K562 (cell line): Measurements from ENCODE around the gene KDF1. TPM values are rescaled to one million over a fixed set of nuclear protein-coding genes. Genes with fewer than 3 reads are reported as not detected.

Experiments
- CBX5 ChIP-seq: IDR thresholded peaks from 2 replicates; pipeline ENCODE4 v1.6.1; 2014; ENCODE audit warnings: low read depth, borderline replicate concordance
- CHD4 ChIP-seq: fragments of 200-600 bp; sonication (generic); IDR thresholded peaks from 3 replicates; pipeline ENCODE4 v1.6.1; 2012; ENCODE audit warnings: low read depth, mild to moderate bottlenecking, mixed read lengths, low read length, inconsistent platforms; ENCODE audit not compliant: insufficient read depth, insufficient replicate concordance, poor library complexity, severe bottlenecking
- HDAC1 ChIP-seq, 2 experiments: fragments of 450-650 bp; IDR thresholded peaks; 2 replicates each; pipeline ENCODE4 v1.6.1; 2016 to 2017; ENCODE audit warnings: inconsistent platforms in 1 of 2, mild to moderate bottlenecking in 1 of 2, moderate library complexity in 1 of 2
- KLF16 ChIP-seq: IDR thresholded peaks from 2 replicates; pipeline ENCODE4 v1.6.1; 2016; ENCODE audit warnings: antibody characterized with exemption
- MAFK ChIP-seq: IDR thresholded peaks from 2 replicates; pipeline ENCODE4 v1.6.1; 2011; ENCODE audit warnings: low read length, improper control_type of control experiment
- MBD2 ChIP-seq: sonication (generic); IDR thresholded peaks from 2 replicates; pipeline ENCODE4 v1.6.1; 2016; ENCODE audit warnings: low read depth, borderline replicate concordance
- NFYB ChIP-seq: IDR thresholded peaks from 2 replicates; pipeline ENCODE4 v1.6.1; 2011; ENCODE audit warnings: mild to moderate bottlenecking, moderate library complexity; ENCODE audit not compliant: insufficient read length; ENCODE audit errors: extremely low read depth
- NONO ChIP-seq, 2 experiments: fragments of 200-400 bp in 1 of 2; fragments of 450-650 bp in 1 of 2; formaldehyde crosslinking in 1 of 2; IDR thresholded peaks; 2 replicates each; pipeline ENCODE4 v1.6.1; 2017; ENCODE audit warnings: low read depth in 2 of 2, mild to moderate bottlenecking in 2 of 2, moderate library complexity in 2 of 2, low read length in 1 of 2
- PURB ChIP-seq: sonication (generic); formaldehyde crosslinking; IDR thresholded peaks from 2 replicates; pipeline ENCODE4 v1.9.0; 2021; ENCODE audit warnings: low read depth, mild to moderate bottlenecking, missing genetic modification reagents
- RBM34 ChIP-seq: fragments of 200-400 bp; formaldehyde crosslinking; IDR thresholded peaks from 2 replicates; pipeline ENCODE4 v1.6.1; 2018; ENCODE audit warnings: low read length, borderline replicate concordance; ENCODE audit not compliant: insufficient read depth
- SMARCC2 ChIP-seq: fragments of 450-650 bp; IDR thresholded peaks from 2 replicates; pipeline ENCODE4 v1.6.1; 2017; ENCODE audit warnings: antibody characterized with exemption, moderate library complexity, mild to moderate bottlenecking, low read depth
- SRSF3 ChIP-seq: fragments of 200-400 bp; formaldehyde crosslinking; IDR thresholded peaks from 2 replicates; pipeline ENCODE4 v1.6.1; 2016; ENCODE audit warnings: mild to moderate bottlenecking, low read length, moderate library complexity; ENCODE audit not compliant: insufficient read depth
- TCFL5 ChIP-seq: fragments of 250-450 bp; sonication (Bioruptor Pico); conservative IDR thresholded peaks from 2 replicates; pipeline ENCODE4 v1.6.1; 2021; ENCODE audit warnings: mild to moderate bottlenecking, moderate library complexity, matching md5 sums
- TOE1 ChIP-seq, 2 experiments: fragments of 450-650 bp in 1 of 2; sonication (generic) in 1 of 2; formaldehyde crosslinking in 1 of 2; IDR thresholded peaks; 2 replicates each; pipeline versions ENCODE4 v1.7.1 to v1.8.0; 2016 to 2022; ENCODE audit warnings: borderline replicate concordance in 2 of 2, mild to moderate bottlenecking in 2 of 2, antibody characterized with exemption in 1 of 2, inconsistent platforms in 1 of 2, low read depth in 1 of 2, missing genetic modification reagents in 1 of 2, moderate library complexity in 1 of 2
- ZNF224 ChIP-seq: sonication (generic); formaldehyde crosslinking; IDR thresholded peaks from 2 replicates; pipeline ENCODE4 v1.8.0; 2022; ENCODE audit warnings: mild to moderate bottlenecking, missing genetic modification reagents
- ZNF311 ChIP-seq: fragments of 250-450 bp; sonication (Bioruptor Pico); IDR thresholded peaks from 2 replicates; pipeline ENCODE4 v1.4.0; 2020; ENCODE audit warnings: mild to moderate bottlenecking, moderate library complexity
- ZNF354B ChIP-seq: fragments of 250-450 bp; sonication (Bioruptor Pico); IDR thresholded peaks from 2 replicates; pipeline ENCODE4 v1.4.0; 2020
- ZNF551 ChIP-seq: fragments of 250-450 bp; sonication (Bioruptor Pico); IDR thresholded peaks from 2 replicates; pipeline ENCODE4 v1.5.0; 2021; ENCODE audit warnings: mild to moderate bottlenecking, moderate library complexity
- polyA plus RNA-seq, 8 experiments: library from polyadenylated mRNA; depleted of rRNA in 4 of 8; stranded (reverse) in 5 of 8; unstranded in 3 of 8; fragments of >200 nt; fragmentation: Nextera tagmentation in 2 of 8; fragmentation: Illumina TruSeq in 1 of 8; extraction: Ambion mirVana in 2 of 8; extraction: Trizol in 1 of 8; gene quantifications; 2 replicates each; pipeline versions ENCODE4 v1.2.1 to v1.2.3, GENCODE V29; 2011 to 2014; ENCODE audit warnings: inconsistent platforms in 1 of 8, missing spikeins in 1 of 8
- total RNA-seq, 7 experiments: library from RNA; depleted of rRNA in 6 of 7; stranded (reverse); fragments of >200 nt in 6 of 7; fragmentation: Illumina TruSeq in 2 of 7; extraction: Trizol in 2 of 7; gene quantifications; 2 replicates each; pipeline versions ENCODE4 v1.2.1 to v1.2.3, GENCODE V29; 2011 to 2021; ENCODE audit warnings: low replicate concordance in 1 of 7
- TF ChIP-seq, protein P1 (sequence below): fragments of 450-650 bp; conservative IDR thresholded peaks from 2 replicates; pipeline ENCODE4 v1.6.1; 2016; ENCODE audit warnings: missing genetic modification characterization, low read depth, mild to moderate bottlenecking, missing compliant biosample characterization, moderate library complexity
- TF ChIP-seq, protein P2 (sequence below): fragments of 450-650 bp; formaldehyde crosslinking; IDR thresholded peaks from 2 replicates; pipeline ENCODE4 v1.4.0; 2020; ENCODE audit warnings: mild to moderate bottlenecking, moderate library complexity
- TF ChIP-seq, protein P3 (sequence below): conservative IDR thresholded peaks from 2 replicates; pipeline ENCODE4 v1.6.1; 2011; ENCODE audit warnings: low read depth, mild to moderate bottlenecking, low read length; ENCODE audit not compliant: control insufficient read depth
- TF ChIP-seq, protein P4 (sequence below): sonication (generic); formaldehyde crosslinking; IDR thresholded peaks from 2 replicates; pipeline ENCODE4 v1.8.0; 2022; ENCODE audit warnings: missing genetic modification reagents, mild to moderate bottlenecking, moderate library complexity, borderline replicate concordance

Gene KDF1
- total and polyA plus RNA-seq, 9 of the 15 experiments (the other 6 are each of a cell fraction or from before 2014, with no cell fraction given) = 0.38 to 1.9 (median 0.83) TPM

DNA sequence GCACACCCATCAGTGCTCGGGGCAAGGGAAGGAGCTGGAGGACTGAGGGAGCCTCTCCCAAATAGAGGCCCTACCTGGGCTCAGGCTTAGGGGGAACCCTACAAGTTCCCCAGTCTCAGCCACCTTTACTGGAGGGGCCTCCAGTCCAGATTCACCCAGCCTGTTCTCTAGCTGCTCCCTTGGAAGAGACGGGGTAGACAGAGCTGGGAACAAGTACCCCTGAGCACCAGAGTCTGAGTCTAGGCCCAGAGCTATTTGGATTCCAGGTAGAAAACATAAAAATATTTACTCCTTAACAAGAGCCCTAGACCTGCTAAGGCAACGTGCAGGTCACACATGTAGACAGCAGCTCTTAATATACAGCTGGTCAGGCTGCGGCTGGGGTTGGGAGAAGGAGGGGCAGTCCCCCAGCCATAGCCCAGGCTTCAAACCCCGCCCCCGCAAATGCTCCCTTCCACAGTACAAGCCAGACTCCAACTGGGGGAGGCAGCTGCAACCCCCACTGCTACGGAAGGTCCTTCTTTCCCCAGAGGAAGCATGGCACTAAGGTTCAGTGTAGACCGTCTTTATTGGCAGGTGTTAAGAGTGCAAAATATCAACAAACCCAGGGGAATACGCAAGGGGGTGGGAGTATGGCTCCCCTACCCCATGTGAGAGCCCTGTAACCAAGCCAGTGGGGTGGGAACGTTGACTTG lies 44.4 kb upstream of the KDF1 start (continued):
- TF ChIP-seq MAFK = no peak
- no peak for TF ChIP-seq KLF16
- no peak for TF ChIP-seq PURB (CRISPR knock-in tag)
- TF ChIP-seq, protein P1, sequence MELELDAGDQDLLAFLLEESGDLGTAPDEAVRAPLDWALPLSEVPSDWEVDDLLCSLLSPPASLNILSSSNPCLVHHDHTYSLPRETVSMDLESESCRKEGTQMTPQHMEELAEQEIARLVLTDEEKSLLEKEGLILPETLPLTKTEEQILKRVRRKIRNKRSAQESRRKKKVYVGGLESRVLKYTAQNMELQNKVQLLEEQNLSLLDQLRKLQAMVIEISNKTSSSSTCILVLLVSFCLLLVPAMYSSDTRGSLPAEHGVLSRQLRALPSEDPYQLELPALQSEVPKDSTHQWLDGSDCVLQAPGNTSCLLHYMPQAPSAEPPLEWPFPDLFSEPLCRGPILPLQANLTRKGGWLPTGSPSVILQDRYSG = no peak
- peak in 1 of 2 experiments; percentile 33; a peak in 1 of 4 replicates for TF ChIP-seq HDAC1 (IDR thresholded peaks at IDR 0.05)
- TF ChIP-seq, protein P2, sequence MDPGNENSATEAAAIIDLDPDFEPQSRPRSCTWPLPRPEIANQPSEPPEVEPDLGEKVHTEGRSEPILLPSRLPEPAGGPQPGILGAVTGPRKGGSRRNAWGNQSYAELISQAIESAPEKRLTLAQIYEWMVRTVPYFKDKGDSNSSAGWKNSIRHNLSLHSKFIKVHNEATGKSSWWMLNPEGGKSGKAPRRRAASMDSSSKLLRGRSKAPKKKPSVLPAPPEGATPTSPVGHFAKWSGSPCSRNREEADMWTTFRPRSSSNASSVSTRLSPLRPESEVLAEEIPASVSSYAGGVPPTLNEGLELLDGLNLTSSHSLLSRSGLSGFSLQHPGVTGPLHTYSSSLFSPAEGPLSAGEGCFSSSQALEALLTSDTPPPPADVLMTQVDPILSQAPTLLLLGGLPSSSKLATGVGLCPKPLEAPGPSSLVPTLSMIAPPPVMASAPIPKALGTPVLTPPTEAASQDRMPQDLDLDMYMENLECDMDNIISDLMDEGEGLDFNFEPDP (CRISPR knock-in tag) = no peak
- TF ChIP-seq NONO (IDR thresholded peaks at IDR 0.05; ENCODE audit: low read depth in 2 of 2, low read length in 1 of 2) = no peak
- TF ChIP-seq MBD2 = no peak
- no peak for TF ChIP-seq ZNF354B (CRISPR knock-in tag)
- TF ChIP-seq TOE1 (IDR thresholded peaks at IDR 0.05; ENCODE audit: borderline replicate concordance) = no peak
- TF ChIP-seq TOE1 (CRISPR knock-in tag; IDR thresholded peaks at IDR 0.05; ENCODE audit: borderline replicate concordance, low read depth) = no peak
- no peak for TF ChIP-seq SMARCC2
- no peak for TF ChIP-seq CHD4
- no peak for TF ChIP-seq NFYB
- TF ChIP-seq CBX5 = no peak
- no peak for TF ChIP-seq ZNF311 (CRISPR knock-in tag)
- TF ChIP-seq, protein P3, sequence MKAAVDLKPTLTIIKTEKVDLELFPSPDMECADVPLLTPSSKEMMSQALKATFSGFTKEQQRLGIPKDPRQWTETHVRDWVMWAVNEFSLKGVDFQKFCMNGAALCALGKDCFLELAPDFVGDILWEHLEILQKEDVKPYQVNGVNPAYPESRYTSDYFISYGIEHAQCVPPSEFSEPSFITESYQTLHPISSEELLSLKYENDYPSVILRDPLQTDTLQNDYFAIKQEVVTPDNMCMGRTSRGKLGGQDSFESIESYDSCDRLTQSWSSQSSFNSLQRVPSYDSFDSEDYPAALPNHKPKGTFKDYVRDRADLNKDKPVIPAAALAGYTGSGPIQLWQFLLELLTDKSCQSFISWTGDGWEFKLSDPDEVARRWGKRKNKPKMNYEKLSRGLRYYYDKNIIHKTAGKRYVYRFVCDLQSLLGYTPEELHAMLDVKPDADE = no peak
- no peak for TF ChIP-seq RBM34
- TF ChIP-seq TCFL5 = no peak
- no peak for TF ChIP-seq ZNF551
- TF ChIP-seq, protein P4, sequence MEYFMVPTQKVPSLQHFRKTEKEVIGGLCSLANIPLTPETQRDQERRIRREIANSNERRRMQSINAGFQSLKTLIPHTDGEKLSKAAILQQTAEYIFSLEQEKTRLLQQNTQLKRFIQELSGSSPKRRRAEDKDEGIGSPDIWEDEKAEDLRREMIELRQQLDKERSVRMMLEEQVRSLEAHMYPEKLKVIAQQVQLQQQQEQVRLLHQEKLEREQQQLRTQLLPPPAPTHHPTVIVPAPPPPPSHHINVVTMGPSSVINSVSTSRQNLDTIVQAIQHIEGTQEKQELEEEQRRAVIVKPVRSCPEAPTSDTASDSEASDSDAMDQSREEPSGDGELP (CRISPR knock-in tag) = peak; percentile 90
- no peak for TF ChIP-seq SRSF3
- TF ChIP-seq ZNF224 (CRISPR knock-in tag) = no peak
